HEK293 (cell line): ENCODE results near the gene ANO1.

Experiments used
- CTCF ChIA-PET: fragments of 350-600 bp; formaldehyde crosslinking; extraction: SDS; loops from one replicate; lab custom pipeline; 2021; ENCODE audit warnings: antibody characterized with exemption; lab: Yijun Ruan, JAX
- POLR2A ChIA-PET: fragments of 300-600 bp; formaldehyde crosslinking; extraction: SDS; loops from one replicate; lab custom pipeline; 2020; ENCODE audit warnings: antibody characterized with exemption, inconsistent platforms; lab: Yijun Ruan, JAX
- H3K27ac ChIP-seq: fragments of 200-500 bp; sonication (Bioruptor generic); 2 replicates; pipeline ENCODE4 v1.5.1; 2014; ENCODE audit warnings: low read depth, low read length, control low read depth, inconsistent platforms; ENCODE audit errors: extremely low read depth
- H3K36me3 ChIP-seq, 2 experiments: fragments of 200-500 bp in 1 of 2; sonication (Bioruptor generic) in 1 of 2; 1 replicate in 1 of 2; 2 replicates in 1 of 2; pipeline ENCODE4 v1.5.1; 2014 to 2017; ENCODE audit warnings: inconsistent platforms in 2 of 2, low read length in 2 of 2; ENCODE audit not compliant: control insufficient read depth in 2 of 2, insufficient read depth in 1 of 2
- H3K4me1 ChIP-seq: fragments of 200-500 bp; sonication (Bioruptor generic); 2 replicates; pipeline ENCODE4 v1.5.1; 2014; ENCODE audit warnings: mild to moderate bottlenecking, low read length, inconsistent platforms; ENCODE audit not compliant: control insufficient read depth, insufficient read depth
- H3K4me3 ChIP-seq: 2 replicates; pipeline ENCODE4 v1.5.1; 2011; ENCODE audit warnings: low read depth, mild to moderate bottlenecking, control low read depth, low read length, moderate library complexity
- H3K9me3 ChIP-seq: fragments of 200-500 bp; sonication (Bioruptor generic); 2 replicates; pipeline ENCODE4 v1.5.1; 2014; ENCODE audit warnings: low read depth, low read length, inconsistent platforms; ENCODE audit not compliant: control insufficient read depth, insufficient read depth
- ATF2 ChIP-seq: fragments of 450-650 bp; formaldehyde crosslinking; IDR thresholded peaks from 2 replicates; pipeline ENCODE4 v1.5.1; 2016; ENCODE audit warnings: missing biosample characterization, missing genetic modification characterization, low read depth
- KLF10 ChIP-seq: fragments of 450-650 bp; IDR thresholded peaks from 2 replicates; pipeline ENCODE4 v1.5.1; 2018; ENCODE audit warnings: missing biosample characterization, mild to moderate bottlenecking, missing genetic modification characterization
- MEIS1 ChIP-seq: sonication (generic); formaldehyde crosslinking; IDR thresholded peaks from 2 replicates; pipeline ENCODE4 v1.8.1; 2022; ENCODE audit warnings: missing genetic modification reagents, mild to moderate bottlenecking, borderline replicate concordance
- PRDM1 ChIP-seq: fragments of 450-650 bp; formaldehyde crosslinking; IDR thresholded peaks from 2 replicates; pipeline ENCODE4; 2016; ENCODE audit warnings: missing biosample characterization, missing genetic modification characterization
- YY1 ChIP-seq: fragments of 450-650 bp; formaldehyde crosslinking; IDR thresholded peaks from 2 replicates; pipeline ENCODE4 v1.5.1; 2018; ENCODE audit warnings: missing biosample characterization, missing genetic modification characterization
- ZFP41 ChIP-seq: fragments of 450-650 bp; formaldehyde crosslinking; IDR thresholded peaks from 2 replicates; pipeline ENCODE4 v1.5.1; 2016; ENCODE audit warnings: missing biosample characterization, missing genetic modification characterization, borderline replicate concordance
- ZNF112 ChIP-seq: fragments of 450-650 bp; formaldehyde crosslinking; IDR thresholded peaks from 2 replicates; pipeline ENCODE4 v1.5.0; 2017; ENCODE audit warnings: missing biosample characterization, missing genetic modification characterization
- ZNF138 ChIP-seq: fragments of 450-650 bp; formaldehyde crosslinking; IDR thresholded peaks from 2 replicates; pipeline ENCODE4 v1.5.1; 2016; ENCODE audit warnings: missing biosample characterization, missing genetic modification characterization, borderline replicate concordance
- ZNF155 ChIP-seq: fragments of 450-650 bp; formaldehyde crosslinking; IDR thresholded peaks from 2 replicates; pipeline ENCODE4 v1.5.1; 2016; ENCODE audit warnings: missing biosample characterization, missing genetic modification characterization
- ZNF354C ChIP-seq: fragments of 450-650 bp; formaldehyde crosslinking; IDR thresholded peaks from 2 replicates; pipeline ENCODE4 v1.5.1; 2016; ENCODE audit warnings: missing biosample characterization, missing genetic modification characterization, low read depth, borderline replicate concordance
- ZNF37A ChIP-seq: fragments of 450-650 bp; IDR thresholded peaks from 2 replicates; pipeline ENCODE4 v1.5.1; 2018; ENCODE audit warnings: missing biosample characterization, missing genetic modification characterization
- ZNF501 ChIP-seq: fragments of 450-650 bp; formaldehyde crosslinking; IDR thresholded peaks from 2 replicates; pipeline ENCODE4 v1.5.1; 2016; ENCODE audit warnings: missing biosample characterization, missing genetic modification characterization
- ZNF514 ChIP-seq: fragments of 450-650 bp; formaldehyde crosslinking; IDR thresholded peaks from 2 replicates; pipeline ENCODE4 v1.5.1; 2016; ENCODE audit warnings: missing biosample characterization, missing genetic modification characterization
- ZNF623 ChIP-seq: fragments of 450-650 bp; formaldehyde crosslinking; IDR thresholded peaks from 2 replicates; pipeline ENCODE4 v1.5.1; 2016; ENCODE audit warnings: missing biosample characterization, missing genetic modification characterization
- ZNF664 ChIP-seq: fragments of 450-650 bp; formaldehyde crosslinking; IDR thresholded peaks from 2 replicates; pipeline ENCODE4 v1.5.1; 2016; ENCODE audit warnings: missing biosample characterization, missing genetic modification characterization
- ZNF768 ChIP-seq: fragments of 450-650 bp; formaldehyde crosslinking; IDR thresholded peaks from 2 replicates; pipeline ENCODE4 v1.5.1; 2018; ENCODE audit warnings: missing biosample characterization, mild to moderate bottlenecking, missing genetic modification characterization
- ZNF791 ChIP-seq: fragments of 450-650 bp; formaldehyde crosslinking; IDR thresholded peaks from 2 replicates; pipeline ENCODE4 v1.5.1; 2016; ENCODE audit warnings: missing biosample characterization, missing genetic modification characterization
- ZNF792 ChIP-seq: fragments of 450-650 bp; formaldehyde crosslinking; IDR thresholded peaks from 2 replicates; pipeline ENCODE4 v1.5.1; 2016; ENCODE audit warnings: missing biosample characterization, missing genetic modification characterization
- ZNF843 ChIP-seq: fragments of 450-650 bp; formaldehyde crosslinking; IDR thresholded peaks from 2 replicates; pipeline ENCODE4 v1.5.1; 2016; ENCODE audit warnings: missing biosample characterization, missing genetic modification characterization
- TF ChIP-seq, protein P1 (sequence below): fragments of 450-650 bp; formaldehyde crosslinking; IDR thresholded peaks from 2 replicates; pipeline ENCODE4 v1.5.1; 2017; ENCODE audit warnings: missing biosample characterization, missing genetic modification characterization
- TF ChIP-seq, protein P2 (sequence below): fragments of 450-650 bp; formaldehyde crosslinking; IDR thresholded peaks from 2 replicates; pipeline ENCODE4 v1.5.1; 2016; ENCODE audit warnings: missing biosample characterization, missing genetic modification characterization
- TF ChIP-seq, protein P3 (sequence below): sonication (generic); formaldehyde crosslinking; IDR thresholded peaks from 2 replicates; pipeline ENCODE4 v1.8.1; 2022; ENCODE audit warnings: mild to moderate bottlenecking, moderate library complexity, missing genetic modification reagents

Gene ANO1

GRCh38 chr11:70183032-70183431 lies 104.9 kb downstream of the ANO1 start:
- Histone ChIP-seq H3K4me3 (no peak overlapping the region), H3K4me1 (no peaks in the 10 kb centered on the region), H3K36me3 (no peaks in the 10 kb centered on the region), H3K9me3 (no peaks in the 10 kb centered on the region), H3K27ac (no peak overlapping the region)
- ChIA-PET POLR2A (no interaction called here), CTCF (interaction anchor here (0.9 to 1.7 kb wide), 3 partner anchors 13 to 268 kb away, joined by 3 to 6 read pairs (median 5); no protein-coding TSS in a partner anchor)
- TF ChIP-seq YY1 (no peak), ZNF664 (tag by site-specific recombination) (no peak), ZNF501 (tag by site-specific recombination) (no peak)

DNA sequence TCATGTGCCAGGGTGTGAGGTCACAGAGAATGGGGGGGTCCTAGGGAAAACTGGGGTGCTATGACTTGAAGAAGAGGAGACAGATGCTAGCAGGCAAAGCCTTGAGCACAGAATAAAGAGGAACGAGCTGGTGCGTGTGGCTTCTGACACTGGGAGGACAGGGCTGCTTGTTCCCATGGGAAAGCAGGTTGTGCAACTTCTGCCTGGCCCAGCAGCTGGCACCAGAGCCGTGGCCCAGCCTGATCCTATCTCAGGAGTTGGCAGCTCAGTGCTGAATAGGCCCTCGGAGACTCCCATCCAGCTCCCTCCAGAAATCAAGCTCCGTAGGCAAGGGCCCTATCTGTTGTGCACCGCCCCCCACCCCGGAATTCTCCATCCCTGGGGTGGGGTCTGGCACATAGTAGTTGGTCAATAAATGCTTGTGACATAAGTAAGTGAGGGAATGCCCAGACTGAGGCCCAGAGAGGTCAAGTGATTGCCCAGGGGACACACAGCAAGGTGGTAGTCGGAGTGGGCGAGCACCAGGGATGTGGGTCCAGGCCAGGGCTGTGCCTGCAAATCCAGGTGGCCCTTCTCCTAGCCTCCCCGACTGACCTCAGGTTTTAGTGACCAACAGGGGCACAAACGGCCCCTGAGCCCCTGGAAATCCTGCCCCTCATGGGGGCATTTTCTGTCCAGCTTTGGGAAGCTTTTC lies 105.5 kb downstream of the ANO1 start:
- no peaks in the 10 kb centered on the region for H3K4me1 ChIP-seq
- no peak overlapping the region for H3K27ac ChIP-seq
- ChIA-PET CTCF (interaction anchor here (0.5 to 1.7 kb wide), 6 partner anchors 12 to 275 kb away, joined by 3 to 6 read pairs (median 4); no protein-coding TSS in a partner anchor), POLR2A (no interaction called here)
- no peaks in the 10 kb centered on the region for H3K9me3 ChIP-seq
- no peaks in the 10 kb centered on the region for H3K36me3 ChIP-seq
- no peak overlapping the region for H3K4me3 ChIP-seq
- TF ChIP-seq ZNF791 (tag by site-specific recombination), result no peak
- 0 out of 2 replicates have a peak, but pooled peaks have one; percentile 36 for TF ChIP-seq ZNF768

DNA sequence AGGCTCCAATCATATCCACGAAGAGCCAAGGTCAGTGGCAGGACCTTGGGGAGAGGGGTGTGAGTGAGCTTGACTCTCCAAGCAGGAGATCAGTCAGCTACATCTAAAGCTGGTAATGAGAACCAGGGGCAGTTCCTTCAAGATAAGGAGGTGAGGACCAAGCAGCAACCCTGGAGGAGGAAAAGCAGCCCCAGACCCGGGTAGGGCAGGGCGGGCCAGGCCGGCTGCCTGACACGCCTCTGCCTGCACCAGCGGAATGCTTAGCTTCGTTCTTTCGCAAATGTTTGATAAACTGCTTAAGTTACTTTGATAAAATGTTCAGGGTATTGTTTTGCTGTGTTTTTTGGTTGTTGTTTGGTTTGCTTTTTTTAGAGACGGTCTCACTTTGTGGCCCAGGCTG lies 106.3 kb downstream of the ANO1 start:
- no peaks in the 10 kb centered on the region for H3K36me3 ChIP-seq
- H3K4me3 ChIP-seq, result no peak overlapping the region
- H3K4me1 ChIP-seq, result no peaks in the 10 kb centered on the region
- ChIA-PET CTCF (interaction anchor here (0.6 to 1.4 kb wide), 4 partner anchors 12 to 276 kb away, joined by 3 to 6 read pairs (median 4); no protein-coding TSS in a partner anchor), POLR2A (no interaction called here)
- H3K9me3 ChIP-seq, result no peaks in the 10 kb centered on the region
- TF ChIP-seq, protein P1, sequence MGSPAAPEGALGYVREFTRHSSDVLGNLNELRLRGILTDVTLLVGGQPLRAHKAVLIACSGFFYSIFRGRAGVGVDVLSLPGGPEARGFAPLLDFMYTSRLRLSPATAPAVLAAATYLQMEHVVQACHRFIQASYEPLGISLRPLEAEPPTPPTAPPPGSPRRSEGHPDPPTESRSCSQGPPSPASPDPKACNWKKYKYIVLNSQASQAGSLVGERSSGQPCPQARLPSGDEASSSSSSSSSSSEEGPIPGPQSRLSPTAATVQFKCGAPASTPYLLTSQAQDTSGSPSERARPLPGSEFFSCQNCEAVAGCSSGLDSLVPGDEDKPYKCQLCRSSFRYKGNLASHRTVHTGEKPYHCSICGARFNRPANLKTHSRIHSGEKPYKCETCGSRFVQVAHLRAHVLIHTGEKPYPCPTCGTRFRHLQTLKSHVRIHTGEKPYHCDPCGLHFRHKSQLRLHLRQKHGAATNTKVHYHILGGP, result no peak
- TF ChIP-seq, protein P2, sequence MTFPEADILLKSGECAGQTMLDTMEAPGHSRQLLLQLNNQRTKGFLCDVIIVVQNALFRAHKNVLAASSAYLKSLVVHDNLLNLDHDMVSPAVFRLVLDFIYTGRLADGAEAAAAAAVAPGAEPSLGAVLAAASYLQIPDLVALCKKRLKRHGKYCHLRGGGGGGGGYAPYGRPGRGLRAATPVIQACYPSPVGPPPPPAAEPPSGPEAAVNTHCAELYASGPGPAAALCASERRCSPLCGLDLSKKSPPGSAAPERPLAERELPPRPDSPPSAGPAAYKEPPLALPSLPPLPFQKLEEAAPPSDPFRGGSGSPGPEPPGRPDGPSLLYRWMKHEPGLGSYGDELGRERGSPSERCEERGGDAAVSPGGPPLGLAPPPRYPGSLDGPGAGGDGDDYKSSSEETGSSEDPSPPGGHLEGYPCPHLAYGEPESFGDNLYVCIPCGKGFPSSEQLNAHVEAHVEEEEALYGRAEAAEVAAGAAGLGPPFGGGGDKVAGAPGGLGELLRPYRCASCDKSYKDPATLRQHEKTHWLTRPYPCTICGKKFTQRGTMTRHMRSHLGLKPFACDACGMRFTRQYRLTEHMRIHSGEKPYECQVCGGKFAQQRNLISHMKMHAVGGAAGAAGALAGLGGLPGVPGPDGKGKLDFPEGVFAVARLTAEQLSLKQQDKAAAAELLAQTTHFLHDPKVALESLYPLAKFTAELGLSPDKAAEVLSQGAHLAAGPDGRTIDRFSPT (tag by site-specific recombination), result no peak
- TF ChIP-seq PRDM1, result no peak
- TF ChIP-seq ZNF112 (tag by site-specific recombination), result no peak
- TF ChIP-seq ATF2 (tag by site-specific recombination), result no peak
- TF ChIP-seq MEIS1 (CRISPR knock-in tag), result no peak
- TF ChIP-seq ZFP41 (tag by site-specific recombination), result no peak
- TF ChIP-seq, protein P3, sequence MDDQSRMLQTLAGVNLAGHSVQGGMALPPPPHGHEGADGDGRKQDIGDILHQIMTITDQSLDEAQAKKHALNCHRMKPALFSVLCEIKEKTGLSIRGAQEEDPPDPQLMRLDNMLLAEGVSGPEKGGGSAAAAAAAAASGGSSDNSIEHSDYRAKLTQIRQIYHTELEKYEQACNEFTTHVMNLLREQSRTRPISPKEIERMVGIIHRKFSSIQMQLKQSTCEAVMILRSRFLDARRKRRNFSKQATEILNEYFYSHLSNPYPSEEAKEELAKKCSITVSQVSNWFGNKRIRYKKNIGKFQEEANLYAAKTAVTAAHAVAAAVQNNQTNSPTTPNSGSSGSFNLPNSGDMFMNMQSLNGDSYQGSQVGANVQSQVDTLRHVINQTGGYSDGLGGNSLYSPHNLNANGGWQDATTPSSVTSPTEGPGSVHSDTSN, result no peak
- no peak for TF ChIP-seq ZNF843 (tag by site-specific recombination)
- no peak for TF ChIP-seq ZNF138
- no peak for TF ChIP-seq KLF10 (tag by site-specific recombination)
- no peak for TF ChIP-seq ZNF514 (tag by site-specific recombination)
- TF ChIP-seq ZNF155 (tag by site-specific recombination), result no peak
- TF ChIP-seq ZNF37A (tag by site-specific recombination), result no peak
- TF ChIP-seq ZNF792 (tag by site-specific recombination), result no peak
- TF ChIP-seq ZNF623, result no peak
- no peak for TF ChIP-seq ZNF354C (tag by site-specific recombination)
- H3K27ac ChIP-seq, result no peak overlapping the region
